Stimulated activated CD8-positive, alpha-beta memory T cell treated with anti-CD3 and anti-CD28 coated beads, Interleukin-4, amount 100 ng/mL, for 4 hours (primary cell): ENCODE measurements around the gene GDAP2.
"Not testable (repeated sequence)": the region's sequence is repeated elsewhere in the genome, so short reads cannot be mapped to it uniquely, and the experiment has no call there.

Experiments used
- DNase-seq, 2 donors: peaks; one replicate each; pipeline ENCODE4 v3.0.0-alpha.2; 2020; ENCODE audit warnings: low read depth in 2 of 2, low spot score in 1 of 2

The GDAP2 gene

DNA sequence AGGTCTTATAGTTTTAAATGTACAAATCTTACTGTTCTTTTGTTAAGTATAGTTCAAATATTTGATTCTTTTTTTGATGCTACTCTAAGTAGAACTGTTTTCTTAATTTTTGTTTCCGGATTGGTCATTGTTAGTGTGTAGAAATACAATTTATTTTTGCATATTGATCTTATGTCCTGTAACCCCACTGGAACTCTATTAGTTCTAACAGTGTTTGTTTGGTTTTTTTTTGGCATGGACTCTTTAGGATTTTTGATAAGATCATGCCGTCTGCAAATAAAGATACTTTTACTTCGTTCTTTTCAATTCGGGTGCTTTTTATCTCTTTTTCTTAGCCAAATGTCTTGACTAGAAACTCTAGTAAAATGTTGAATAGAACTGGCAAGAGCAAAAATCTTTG is 26.5 kb downstream of the GDAP2 start:
- no peak for DNase-seq

DNA sequence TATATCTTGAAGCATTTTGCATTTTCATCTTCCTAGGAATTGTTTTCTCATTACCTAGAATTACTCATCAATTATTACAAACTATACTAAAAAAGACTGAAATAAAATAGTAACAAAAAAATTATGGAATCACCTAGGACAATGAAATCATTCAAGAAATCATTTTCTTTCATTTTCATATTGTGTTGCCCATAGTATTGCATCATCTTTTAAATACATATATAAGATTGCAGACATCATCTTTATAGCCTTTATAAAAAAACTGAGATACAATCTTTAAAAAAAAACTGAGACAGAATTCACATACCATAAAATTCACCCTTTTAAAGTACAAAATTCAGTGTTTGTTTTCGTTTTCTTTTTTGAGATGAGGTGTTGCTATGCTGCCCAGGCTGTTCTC is 29.6 kb downstream of the GDAP2 start:
- no peak for DNase-seq

DNA sequence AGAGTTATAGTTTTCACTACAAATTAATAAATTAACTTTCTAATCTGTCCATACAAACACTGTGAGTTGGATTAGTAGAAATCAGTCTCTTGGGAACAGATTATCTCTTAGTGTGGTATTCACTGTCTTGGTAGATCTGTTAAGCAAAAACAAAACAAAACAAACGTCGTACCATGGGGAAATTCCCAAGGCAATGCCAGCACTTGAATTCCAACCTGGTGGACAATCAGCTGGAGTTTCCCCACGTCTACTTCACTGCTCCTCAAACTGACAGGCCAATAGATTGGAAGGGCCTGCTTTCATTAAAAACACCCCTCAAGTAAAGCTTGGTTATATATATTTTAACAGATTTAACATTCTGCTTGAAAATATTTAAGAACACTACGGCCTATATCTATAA is 31.9 kb downstream of the GDAP2 start:
- DNase-seq, result no peak

DNA sequence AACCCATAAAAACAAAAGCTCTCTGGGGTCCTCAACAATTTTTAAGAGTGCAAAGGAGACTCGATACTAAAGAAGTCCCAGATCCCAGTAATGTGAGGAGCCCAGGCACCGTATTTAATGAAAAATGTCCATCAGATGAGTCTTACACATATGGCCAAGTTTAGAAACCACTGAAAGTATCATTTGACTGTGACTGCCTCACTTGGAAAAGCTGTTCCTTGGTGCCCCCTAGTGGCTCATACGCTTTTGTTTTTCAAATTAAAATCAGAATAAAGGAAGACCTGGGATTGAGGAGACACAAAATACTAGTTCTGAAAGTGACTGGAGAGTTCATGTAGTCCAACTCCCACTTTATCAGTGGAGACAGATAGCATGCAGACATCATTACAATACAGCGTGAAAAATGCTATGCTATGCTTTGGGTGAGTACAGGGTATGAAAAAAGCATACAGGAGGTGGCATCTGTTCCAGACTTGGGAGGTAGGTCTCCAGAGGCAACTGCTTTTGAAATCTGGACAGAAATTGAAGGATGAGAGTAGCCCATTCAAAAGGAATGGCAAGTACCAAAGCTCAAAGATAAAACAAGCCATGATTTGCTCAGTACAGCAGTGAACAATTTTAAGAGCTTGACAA is 33.8 kb downstream of the GDAP2 start:
- peak in 1 of 2 donors; percentile 28 for DNase-seq

DNA sequence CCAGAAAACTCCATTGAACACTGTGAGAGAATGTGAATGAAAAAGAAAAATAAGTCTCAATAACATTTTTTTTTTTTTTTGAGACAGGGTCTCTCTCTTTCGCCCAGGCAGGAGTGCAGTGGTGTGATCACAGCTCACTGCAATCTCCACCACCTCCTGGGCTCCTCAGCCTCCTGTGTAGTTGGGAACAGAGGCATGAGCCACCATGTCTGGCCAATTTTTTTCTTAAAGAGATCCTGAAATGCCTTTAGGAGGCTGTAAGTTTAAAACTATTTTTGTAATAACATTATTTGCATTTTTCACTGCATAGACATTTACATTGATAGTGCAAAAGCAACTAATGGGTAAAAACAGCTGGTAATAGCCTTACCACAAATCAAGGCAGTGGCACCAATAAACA is 35.3 kb downstream of the GDAP2 start:
- no peak for DNase-seq

DNA sequence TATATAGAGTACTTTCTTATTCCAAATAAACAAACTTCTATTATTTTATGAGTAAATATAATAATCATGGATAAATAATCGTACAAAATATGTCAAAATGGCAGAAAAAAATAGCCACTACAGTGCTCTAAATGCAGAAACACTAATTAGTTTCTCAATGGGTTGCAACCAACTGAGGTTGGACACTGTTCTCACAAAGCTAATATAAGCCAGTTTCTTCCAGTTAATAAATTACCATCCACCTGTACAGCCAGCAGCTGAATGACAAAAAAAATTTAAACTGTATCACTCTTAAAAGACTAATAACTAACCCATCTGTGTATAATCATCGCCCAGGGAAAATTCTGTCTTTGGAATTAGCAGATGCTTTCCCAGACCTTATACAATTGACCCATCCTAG is 36.9 kb downstream of the GDAP2 start:
- no peak for DNase-seq

DNA sequence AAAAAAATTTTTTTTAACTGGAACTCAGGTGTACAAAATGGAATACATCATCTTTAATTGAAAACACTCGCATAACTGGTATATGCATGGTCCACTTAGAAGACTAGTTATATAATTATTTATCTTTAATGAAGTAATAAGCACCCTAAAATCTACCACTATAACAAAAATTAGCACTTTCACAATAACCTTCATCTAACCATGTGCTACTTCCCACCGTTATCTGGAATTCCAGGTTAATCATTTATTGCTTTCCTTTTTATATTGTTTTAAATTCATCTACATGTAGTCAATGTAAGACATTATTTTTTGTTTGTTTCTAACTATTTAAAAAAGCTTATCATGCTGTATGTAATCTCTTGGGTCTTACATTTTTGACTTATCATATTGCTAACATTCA is 39.0 kb downstream of the GDAP2 start:
- DNase-seq, result no peak

DNA sequence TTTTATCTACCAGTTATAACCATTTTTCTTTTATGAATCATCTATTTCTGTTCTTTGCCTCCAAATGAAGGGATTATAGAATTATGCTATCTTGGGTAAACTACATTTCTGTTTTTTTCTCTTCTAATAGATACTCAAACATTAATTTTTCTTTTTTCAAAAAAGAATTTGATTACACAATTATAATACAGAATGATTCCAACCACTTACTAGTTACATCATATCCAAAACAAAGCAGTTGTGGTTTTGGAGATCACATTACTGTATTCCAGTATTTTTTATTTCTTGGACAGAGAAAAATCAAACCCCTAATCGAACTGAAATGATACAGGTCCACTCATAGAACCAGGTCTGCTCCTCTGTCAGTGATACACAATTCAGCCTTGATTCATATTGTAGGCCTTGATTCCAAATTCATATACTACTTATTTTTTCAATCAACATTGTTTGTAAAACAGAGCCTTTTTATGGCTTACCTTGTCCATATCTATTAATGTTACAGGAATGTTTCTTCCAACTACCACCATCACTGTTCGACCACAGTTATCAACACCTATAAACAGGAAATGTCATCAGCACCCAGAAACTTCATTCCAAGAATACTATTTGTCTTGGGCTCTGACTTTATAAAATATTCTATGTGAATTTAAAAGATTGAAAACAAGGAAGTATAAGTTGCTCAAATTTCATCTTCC is 43.2 kb downstream of the GDAP2 start:
- no peak for DNase-seq

DNA sequence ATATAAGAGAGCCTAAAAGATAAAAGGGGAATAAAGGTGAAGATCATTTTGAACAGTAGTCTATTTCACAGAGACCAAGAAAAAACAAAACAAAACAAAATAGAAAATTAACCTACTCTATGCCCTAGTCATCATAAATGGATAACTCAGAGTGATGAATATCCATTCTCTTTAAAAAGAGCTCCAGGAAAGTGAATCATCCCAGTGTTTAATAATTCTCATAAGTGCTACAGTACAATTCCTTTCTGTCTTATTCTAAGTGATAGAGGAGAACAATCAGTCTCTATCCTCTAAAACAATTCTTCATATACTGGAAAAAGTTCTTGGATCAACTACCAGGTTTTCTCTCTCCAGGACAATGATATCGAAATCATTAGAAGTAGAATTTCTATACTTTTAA is 45.8 kb downstream of the GDAP2 start:
- no peak for DNase-seq

DNA sequence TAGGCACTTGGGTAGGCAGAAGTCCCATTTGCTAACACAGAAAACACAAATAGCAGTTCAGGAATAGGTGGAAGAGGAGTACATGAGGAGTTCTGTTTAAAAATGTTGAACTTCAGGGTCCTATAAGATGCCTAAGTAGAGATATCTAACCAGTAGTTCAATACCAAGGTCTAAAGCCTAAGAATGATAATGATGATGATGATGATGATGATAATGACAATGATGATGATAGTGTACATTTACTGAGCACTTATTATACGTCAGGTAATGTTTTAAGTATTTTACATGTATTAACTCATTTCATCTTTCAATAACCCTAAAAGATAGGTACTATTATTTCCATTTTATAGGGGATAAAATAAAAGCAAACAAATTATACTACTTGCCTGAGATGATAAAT is 50.1 kb downstream of the GDAP2 start:
- no peak for DNase-seq

DNA sequence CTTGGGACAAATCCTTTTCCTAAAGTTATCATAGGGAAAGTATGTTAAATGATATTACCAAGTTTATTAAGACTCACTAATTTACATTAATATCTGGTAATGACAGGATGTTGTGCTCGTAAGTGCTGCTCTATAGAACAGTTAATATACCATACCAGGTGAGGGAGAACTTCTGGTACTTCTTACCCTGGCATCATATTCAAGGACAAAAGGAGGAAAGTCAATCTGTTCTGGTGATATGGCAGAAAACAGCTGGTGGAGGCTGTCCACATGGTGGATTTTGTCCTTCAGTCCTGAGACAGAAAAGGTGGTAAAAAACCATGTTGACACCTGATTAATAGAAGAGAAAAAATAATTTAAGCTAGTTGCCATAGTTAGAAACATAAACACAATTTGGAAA is 51.6 kb downstream of the GDAP2 start:
- no peak for DNase-seq

DNA sequence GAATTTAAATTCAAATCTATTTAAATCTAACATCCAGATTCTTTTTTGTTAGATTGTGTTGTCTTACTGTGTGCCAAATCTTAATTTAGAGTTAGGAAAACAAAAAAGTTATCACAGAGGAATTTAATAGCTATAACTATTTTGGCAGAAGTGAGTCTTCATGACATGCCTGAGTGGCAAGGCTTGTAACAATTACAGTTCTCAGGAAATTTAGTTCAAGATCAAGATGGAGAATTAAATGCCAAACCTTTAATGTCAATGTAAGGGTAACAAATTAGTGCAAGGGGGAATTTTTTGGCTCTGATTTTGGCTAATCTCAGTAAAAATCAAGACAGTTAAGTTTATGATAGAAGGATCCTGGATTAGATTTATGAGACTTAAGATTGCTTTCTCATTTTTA is 58.4 kb downstream of the GDAP2 start:
- DNase-seq, result no peak

DNA sequence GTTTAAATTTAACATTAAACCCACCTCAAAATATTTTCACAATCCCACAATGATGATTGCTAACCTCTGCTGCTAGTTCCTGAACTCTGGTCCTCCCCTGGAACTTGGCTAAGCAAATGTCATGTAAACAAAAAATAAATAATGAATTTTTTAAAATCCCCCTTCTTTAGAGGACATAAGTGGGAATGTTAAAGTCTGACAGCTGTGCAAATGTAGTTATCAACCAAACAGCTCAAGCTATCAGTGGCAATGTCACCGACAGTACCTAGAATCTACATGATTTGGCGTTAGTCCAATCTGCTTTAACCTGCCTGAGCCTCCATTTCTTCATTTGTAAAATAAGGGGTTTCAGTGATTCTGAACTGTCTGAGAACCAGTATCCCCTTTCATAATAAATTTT is 67.7 kb downstream of the GDAP2 start:
- DNase-seq, result no peak

DNA sequence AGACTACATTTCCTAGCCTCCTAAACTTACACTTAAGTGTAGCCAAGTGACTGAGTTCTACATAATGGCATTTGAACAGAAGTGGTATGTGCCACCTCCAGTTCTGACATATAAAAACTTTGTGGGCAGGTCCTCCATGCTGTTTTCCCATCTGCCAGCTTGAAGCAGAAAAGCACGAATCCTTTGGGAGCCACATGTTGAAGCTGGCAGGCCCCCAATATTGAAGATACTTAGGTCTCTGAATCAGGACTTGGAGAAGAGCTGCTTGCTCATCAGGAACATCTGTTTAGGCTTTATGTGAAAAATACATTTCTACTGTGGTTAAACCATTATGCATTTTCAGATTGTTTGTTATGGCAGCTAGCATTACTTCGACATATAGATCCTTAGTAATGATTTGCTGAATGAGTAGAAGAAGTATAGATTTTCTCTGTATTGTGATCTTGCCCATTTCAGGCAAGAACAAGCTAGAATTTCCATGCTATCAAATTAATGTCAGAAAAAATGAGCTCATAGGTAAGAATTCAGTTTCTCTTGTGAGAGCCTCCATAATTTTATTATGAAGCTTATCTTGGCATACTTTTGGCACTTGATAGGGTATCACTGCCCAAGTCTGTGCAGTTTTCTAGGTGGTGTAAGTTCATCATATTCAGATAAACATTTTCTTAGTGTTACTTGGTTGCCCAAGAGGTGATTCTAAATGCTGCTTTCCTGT is 68.4 kb downstream of the GDAP2 start:
- DNase-seq, result no peak

DNA sequence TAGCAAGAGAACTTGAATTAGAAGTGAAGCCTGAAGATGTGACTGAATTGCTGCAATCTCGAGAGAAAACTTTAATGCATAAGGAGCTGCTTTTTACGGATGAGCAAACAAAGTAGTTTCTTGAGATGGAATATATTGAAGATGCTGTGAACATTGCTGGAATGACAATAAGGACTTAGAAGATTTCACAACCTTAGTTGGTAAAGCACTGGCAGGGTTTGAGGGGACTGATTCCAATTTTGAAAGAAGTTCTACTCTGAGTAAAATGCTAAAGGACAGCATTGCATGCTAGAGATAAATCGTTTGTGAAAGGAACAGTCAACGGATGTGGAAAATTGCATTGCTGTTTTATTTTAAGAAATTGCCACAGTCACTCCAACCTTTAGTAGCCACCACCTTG is 69.5 kb downstream of the GDAP2 start:
- no peak for DNase-seq

DNA sequence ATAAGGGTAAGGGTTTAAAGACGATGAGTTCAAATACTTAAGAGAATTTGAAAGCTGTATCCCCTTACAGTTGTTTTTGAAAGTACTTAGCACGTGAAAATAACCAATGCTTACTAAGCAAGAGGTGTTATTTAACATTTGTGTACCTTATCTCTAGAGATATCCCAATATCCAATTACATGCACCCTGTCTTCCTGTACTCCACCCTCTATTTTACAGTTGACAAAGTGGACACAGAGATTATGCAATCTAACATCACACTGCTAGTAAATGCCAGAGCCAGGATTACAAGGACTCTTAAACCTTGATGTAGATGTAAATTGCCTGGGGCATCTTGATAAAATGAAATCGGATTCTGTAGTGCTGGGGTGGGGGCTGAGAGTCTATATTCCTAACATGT is 72.0 kb downstream of the GDAP2 start:
- DNase-seq, result no peak

DNA sequence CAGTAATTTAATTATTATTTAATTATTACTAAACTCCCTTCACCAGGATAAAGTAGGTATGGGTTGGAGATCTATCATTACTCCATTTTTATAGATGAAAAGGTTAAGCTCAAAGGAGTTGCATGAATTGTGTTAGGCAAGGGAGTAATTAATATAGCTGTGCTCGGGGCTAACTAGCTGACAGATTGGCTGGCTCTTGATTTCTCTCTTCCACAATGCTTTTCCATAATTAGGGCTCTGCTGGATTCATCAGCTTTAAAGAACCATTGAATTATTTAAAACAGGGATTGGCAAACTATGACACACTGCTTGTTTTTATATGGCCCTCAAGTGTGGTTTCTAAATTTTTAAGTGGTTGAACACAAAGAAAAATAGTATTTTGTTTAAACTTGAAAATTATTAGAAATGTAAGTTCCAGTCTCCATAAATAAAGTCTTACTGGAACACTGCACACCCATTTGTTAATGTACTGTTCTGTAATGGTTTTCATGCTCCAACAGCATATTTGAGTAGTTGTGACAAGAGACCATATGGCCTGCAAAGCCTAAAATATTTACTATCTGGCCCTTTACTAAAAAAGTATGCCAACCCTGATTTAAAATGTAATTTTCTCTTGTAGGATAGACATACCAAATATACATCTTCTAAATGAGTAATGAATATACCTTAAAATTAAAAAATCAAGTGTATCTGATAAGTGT is 76.4 kb downstream of the GDAP2 start:
- no peak for DNase-seq

DNA sequence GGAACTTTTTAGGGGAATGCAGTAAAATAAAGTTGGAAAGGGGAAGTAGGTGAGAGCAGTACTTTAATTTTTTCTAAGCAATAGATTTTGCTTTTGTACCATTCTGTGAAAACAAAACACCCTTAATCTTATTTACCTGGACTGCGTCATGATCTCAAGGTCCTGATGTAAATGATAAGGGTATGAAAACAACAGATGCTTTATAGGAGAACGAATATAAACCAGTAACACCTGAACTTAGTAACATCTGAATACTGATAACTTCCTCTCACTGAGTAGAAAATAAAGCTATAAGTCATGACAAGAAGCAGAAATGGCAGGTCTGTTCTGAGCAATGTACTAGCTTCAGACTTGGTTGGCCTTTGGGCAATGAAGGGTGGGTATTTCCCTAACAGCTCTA is 77.7 kb downstream of the GDAP2 start:
- DNase-seq, result no peak

DNA sequence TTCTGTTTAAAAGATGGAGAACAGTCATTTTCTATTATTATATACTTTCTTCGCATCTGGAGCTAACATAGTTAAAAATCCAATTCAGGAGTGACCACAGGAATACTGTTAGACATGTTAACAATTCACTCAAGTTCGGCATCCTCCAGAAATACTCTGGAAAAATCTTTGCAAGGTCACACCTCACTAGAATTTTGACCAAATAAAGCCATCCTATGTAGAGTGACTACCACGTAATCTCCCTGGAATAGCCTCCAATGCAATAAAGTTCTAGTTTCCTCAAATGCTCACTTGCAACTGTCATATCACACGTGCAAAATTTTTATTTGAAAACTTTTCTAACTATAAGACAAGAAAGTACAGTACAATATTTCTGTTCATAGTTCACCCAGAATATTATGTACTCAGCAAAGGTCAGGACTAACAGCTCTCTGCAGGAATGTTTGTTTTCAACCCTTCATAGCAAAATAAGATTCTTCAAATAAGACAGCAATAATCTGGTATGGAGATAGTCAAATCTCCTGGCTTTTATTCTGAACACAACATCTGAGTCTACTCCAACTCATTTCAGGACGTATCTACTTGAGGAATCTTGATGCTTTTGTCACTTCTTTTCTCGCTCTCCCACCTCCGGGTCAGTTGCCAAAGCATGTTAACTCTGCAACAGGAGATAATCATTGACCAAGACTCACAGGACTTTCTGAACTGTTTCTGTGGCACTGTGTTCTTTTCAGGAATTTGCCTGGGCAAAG is 82.6 kb downstream of the GDAP2 start:
- DNase-seq, result no peak

DNA sequence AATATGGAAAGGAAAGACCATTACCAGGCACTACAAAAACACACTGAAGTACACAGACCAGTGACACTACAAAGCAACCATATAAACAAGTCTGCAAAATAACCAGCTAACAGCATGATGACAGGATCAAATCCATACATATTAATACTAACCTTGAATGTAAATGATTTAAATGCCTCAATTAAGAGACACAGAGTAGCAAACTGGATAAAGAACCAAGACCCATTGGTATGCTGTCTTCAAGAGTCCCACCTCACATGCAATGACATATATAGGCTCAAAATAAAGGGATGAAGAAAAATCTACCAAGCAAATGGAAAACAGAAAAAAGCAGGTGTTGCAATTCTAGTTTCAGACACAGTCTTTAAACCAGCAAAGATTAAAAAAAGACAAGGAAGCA is 84.9 kb downstream of the GDAP2 start:
- not testable (repeated sequence) for DNase-seq

DNA sequence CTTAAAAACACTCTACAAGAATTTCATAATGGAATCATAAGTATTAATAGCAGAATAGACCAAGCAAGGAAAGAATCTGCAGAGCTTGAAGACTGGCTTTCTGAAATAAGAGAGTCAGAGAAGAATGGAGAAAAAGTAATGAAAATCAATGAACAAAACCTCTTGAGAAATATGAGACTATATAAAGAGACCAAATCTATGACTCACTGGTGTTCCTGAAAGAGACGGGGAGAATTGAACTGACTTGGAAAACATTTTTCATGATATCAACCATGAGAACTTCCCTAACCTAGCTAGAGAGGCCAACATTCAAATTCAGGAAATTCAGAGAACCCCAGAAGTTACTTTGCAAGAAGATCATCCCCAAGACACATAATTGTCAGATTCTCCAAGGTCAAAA is 85.6 kb downstream of the GDAP2 start:
- no peak for DNase-seq
